GM12878 (cell line): ENCODE results near the gene MT1G. TPM values are rescaled to one million over a fixed set of nuclear protein-coding genes. Genes with fewer than 3 reads are reported as not detected.

Experiments
- IRF3 ChIP-seq: fragments of 450-650 bp; IDR thresholded peaks from 2 replicates; pipeline ENCODE4 v1.6.1; 2014; ENCODE audit warnings: mild to moderate bottlenecking
- NFXL1 ChIP-seq: fragments of 450-650 bp; IDR thresholded peaks from 2 replicates; pipeline ENCODE4 v1.6.1; 2017; ENCODE audit warnings: antibody characterized with exemption, mild to moderate bottlenecking, borderline replicate concordance
- NRF1 ChIP-seq: conservative IDR thresholded peaks from 2 replicates; pipeline ENCODE4 v1.6.1; 2011; ENCODE audit warnings: mild to moderate bottlenecking, low read depth, low read length, improper control_type of control experiment
- TAF1 ChIP-seq: IDR thresholded peaks from 2 replicates; pipeline ENCODE4 v1.6.1; 2011; ENCODE audit warnings: mild to moderate bottlenecking, low read depth, low read length, borderline replicate concordance
- polyA plus RNA-seq, 11 experiments: library from polyadenylated mRNA; depleted of rRNA in 4 of 11; unstranded in 6 of 11; stranded (reverse) in 5 of 11; fragments of >200 nt; fragmentation: Nextera tagmentation in 4 of 11; fragmentation: Illumina TruSeq in 1 of 11; extraction: Ambion mirVana in 4 of 11; extraction: Trizol in 1 of 11; gene quantifications; 1 replicate in 1 of 11; 2 replicates in 10 of 11; pipeline versions ENCODE4 v1.2.1 to v1.2.3, GENCODE V29; 2011 to 2016; ENCODE audit warnings: inconsistent platforms in 2 of 11, missing spikeins in 2 of 11, low read depth in 1 of 11
- total RNA-seq, 4 experiments: library from RNA; depleted of rRNA in 3 of 4; stranded (reverse); fragments of >200 nt in 3 of 4; fragmentation: Illumina TruSeq in 1 of 4; extraction: Trizol in 1 of 4; gene quantifications; 2 replicates each; pipeline versions ENCODE4 v1.2.1 to v1.2.3, GENCODE V29; 2013 to 2021
- TF ChIP-seq, protein P1 (sequence below): IDR thresholded peaks from 2 replicates; pipeline ENCODE4 v1.6.1; 2012; ENCODE audit warnings: improper control_type of control experiment, low read depth, low read length; ENCODE audit not compliant: insufficient replicate concordance
- TF ChIP-seq, protein P2 (sequence below): IDR thresholded peaks from 2 replicates; pipeline ENCODE4 v1.6.1; 2011; ENCODE audit warnings: borderline replicate concordance, low read depth, mild to moderate bottlenecking, moderate library complexity, low read length; ENCODE audit not compliant: insufficient read depth, poor library complexity, severe bottlenecking

Gene MT1G
- total and polyA plus RNA-seq, 10 of the 15 experiments (the other 5 are each of a cell fraction or from before 2014, with no cell fraction given): 1.2 to 9.1 (median 4.6) TPM

- TF ChIP-seq, protein P1, sequence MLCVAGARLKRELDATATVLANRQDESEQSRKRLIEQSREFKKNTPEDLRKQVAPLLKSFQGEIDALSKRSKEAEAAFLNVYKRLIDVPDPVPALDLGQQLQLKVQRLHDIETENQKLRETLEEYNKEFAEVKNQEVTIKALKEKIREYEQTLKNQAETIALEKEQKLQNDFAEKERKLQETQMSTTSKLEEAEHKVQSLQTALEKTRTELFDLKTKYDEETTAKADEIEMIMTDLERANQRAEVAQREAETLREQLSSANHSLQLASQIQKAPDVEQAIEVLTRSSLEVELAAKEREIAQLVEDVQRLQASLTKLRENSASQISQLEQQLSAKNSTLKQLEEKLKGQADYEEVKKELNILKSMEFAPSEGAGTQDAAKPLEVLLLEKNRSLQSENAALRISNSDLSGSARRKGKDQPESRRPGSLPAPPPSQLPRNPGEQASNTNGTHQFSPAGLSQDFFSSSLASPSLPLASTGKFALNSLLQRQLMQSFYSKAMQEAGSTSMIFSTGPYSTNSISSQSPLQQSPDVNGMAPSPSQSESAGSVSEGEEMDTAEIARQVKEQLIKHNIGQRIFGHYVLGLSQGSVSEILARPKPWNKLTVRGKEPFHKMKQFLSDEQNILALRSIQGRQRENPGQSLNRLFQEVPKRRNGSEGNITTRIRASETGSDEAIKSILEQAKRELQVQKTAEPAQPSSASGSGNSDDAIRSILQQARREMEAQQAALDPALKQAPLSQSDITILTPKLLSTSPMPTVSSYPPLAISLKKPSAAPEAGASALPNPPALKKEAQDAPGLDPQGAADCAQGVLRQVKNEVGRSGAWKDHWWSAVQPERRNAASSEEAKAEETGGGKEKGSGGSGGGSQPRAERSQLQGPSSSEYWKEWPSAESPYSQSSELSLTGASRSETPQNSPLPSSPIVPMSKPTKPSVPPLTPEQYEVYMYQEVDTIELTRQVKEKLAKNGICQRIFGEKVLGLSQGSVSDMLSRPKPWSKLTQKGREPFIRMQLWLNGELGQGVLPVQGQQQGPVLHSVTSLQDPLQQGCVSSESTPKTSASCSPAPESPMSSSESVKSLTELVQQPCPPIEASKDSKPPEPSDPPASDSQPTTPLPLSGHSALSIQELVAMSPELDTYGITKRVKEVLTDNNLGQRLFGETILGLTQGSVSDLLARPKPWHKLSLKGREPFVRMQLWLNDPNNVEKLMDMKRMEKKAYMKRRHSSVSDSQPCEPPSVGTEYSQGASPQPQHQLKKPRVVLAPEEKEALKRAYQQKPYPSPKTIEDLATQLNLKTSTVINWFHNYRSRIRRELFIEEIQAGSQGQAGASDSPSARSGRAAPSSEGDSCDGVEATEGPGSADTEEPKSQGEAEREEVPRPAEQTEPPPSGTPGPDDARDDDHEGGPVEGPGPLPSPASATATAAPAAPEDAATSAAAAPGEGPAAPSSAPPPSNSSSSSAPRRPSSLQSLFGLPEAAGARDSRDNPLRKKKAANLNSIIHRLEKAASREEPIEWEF: no peak
- no peak for TF ChIP-seq IRF3
- TF ChIP-seq TAF1: no peak
- TF ChIP-seq, protein P2, sequence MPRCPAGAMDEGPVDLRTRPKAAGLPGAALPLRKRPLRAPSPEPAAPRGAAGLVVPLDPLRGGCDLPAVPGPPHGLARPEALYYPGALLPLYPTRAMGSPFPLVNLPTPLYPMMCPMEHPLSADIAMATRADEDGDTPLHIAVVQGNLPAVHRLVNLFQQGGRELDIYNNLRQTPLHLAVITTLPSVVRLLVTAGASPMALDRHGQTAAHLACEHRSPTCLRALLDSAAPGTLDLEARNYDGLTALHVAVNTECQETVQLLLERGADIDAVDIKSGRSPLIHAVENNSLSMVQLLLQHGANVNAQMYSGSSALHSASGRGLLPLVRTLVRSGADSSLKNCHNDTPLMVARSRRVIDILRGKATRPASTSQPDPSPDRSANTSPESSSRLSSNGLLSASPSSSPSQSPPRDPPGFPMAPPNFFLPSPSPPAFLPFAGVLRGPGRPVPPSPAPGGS: no peak
- no peak for TF ChIP-seq NRF1
- no peak for TF ChIP-seq NFXL1
Measured at GRCh38 chr16:56643833-56644232, 24.0 kb downstream of the MT1G start (continued).
